ENCODE measurements around the gene OTOGL. TPM values are rescaled to one million over a fixed set of nuclear protein-coding genes. Genes with fewer than 3 reads are reported as not detected.

OTOGL gene
- total RNA-seq, 4 donors from 2014 or later: 0.72 to 1.2 (median 0.88) TPM

GRCh38 chr12:80201908-80202307 lies 102.6 kb downstream of the OTOGL start:
- H3K27ac ChIP-seq: no peak overlapping the region
- no peaks in the 10 kb centered on the region for H3K4me1 ChIP-seq
- no peaks in the 10 kb centered on the region for H3K27me3 ChIP-seq
- no peaks in the 10 kb centered on the region for H3K36me3 ChIP-seq
- no peak for DNase-seq (ENCODE audit: low spot score in 2 of 2)
- TF ChIP-seq POLR2AphosphoS5 (IDR thresholded peaks at IDR 0.05) (no peak), POLR2A (IDR thresholded peaks at IDR 0.05) (no peak), EP300 (IDR thresholded peaks at IDR 0.05) (no peak)
- TF ChIP-seq, protein P1, sequence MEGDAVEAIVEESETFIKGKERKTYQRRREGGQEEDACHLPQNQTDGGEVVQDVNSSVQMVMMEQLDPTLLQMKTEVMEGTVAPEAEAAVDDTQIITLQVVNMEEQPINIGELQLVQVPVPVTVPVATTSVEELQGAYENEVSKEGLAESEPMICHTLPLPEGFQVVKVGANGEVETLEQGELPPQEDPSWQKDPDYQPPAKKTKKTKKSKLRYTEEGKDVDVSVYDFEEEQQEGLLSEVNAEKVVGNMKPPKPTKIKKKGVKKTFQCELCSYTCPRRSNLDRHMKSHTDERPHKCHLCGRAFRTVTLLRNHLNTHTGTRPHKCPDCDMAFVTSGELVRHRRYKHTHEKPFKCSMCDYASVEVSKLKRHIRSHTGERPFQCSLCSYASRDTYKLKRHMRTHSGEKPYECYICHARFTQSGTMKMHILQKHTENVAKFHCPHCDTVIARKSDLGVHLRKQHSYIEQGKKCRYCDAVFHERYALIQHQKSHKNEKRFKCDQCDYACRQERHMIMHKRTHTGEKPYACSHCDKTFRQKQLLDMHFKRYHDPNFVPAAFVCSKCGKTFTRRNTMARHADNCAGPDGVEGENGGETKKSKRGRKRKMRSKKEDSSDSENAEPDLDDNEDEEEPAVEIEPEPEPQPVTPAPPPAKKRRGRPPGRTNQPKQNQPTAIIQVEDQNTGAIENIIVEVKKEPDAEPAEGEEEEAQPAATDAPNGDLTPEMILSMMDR (IDR thresholded peaks at IDR 0.05): no peak
- no peaks in the 10 kb centered on the region for H3K9me3 ChIP-seq
- 92% methylated on average over 2 of the region's 2 CpGs for WGBS
- no peak overlapping the region for H3K4me3 ChIP-seq

- no peaks in the 10 kb centered on the region for H3K27me3 ChIP-seq
- H3K4me1 ChIP-seq: no peaks in the 10 kb centered on the region
- DNase-seq (ENCODE audit: low spot score in 2 of 2): no peak
- no peak for TF ChIP-seq POLR2AphosphoS5 (IDR thresholded peaks at IDR 0.05)
- TF ChIP-seq, protein P1 (IDR thresholded peaks at IDR 0.05): no peak
- no peak for TF ChIP-seq EP300 (IDR thresholded peaks at IDR 0.05)
- TF ChIP-seq POLR2A (IDR thresholded peaks at IDR 0.05): no peak
- no peaks in the 10 kb centered on the region for H3K36me3 ChIP-seq
- no peak overlapping the region for H3K27ac ChIP-seq
- H3K4me3 ChIP-seq: no peak overlapping the region
- 12% methylated on average over 1 of the region's 1 CpG for WGBS
- no peaks in the 10 kb centered on the region for H3K9me3 ChIP-seq
These were observed 106.6 kb downstream of the OTOGL start for GRCh38 chr12:80205960-80206359.

DNA sequence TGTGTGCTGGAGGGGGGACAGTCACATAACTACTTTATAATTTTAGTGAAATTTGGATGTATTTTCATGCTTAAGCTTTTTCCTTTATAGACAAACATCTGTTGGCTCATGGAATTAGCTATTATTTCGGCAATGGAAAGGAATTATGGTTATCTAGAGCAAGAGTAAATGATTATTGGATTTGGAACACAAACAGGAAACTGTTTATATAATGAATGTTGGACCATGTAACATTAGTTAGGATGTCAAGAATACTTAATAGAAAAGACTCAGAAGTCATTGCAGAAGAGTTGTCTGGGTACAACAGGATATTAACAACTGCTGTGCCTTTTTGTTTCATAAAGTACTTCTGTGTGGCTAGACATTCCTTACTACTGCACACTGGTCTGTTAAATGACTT lies 108.7 kb downstream of the OTOGL start:
- DNase-seq (ENCODE audit: low spot score in 2 of 2): no peak
- no peak for TF ChIP-seq POLR2A (IDR thresholded peaks at IDR 0.05)
- TF ChIP-seq EP300 (IDR thresholded peaks at IDR 0.05): no peak
- TF ChIP-seq POLR2AphosphoS5 (IDR thresholded peaks at IDR 0.05): no peak
- TF ChIP-seq, protein P1 (IDR thresholded peaks at IDR 0.05): no peak
- H3K27ac ChIP-seq: no peak overlapping the region

GRCh38 chr12:80211671-80212070 lies 112.3 kb downstream of the OTOGL start:
- Histone ChIP-seq H3K36me3 (no peaks in the 10 kb centered on the region), H3K4me3 (no peak overlapping the region), H3K9me3 (no peaks in the 10 kb centered on the region), H3K27ac (no peak overlapping the region), H3K27me3 (no peaks in the 10 kb centered on the region), H3K4me1 (no peaks in the 10 kb centered on the region)
- TF ChIP-seq, protein P1 (IDR thresholded peaks at IDR 0.05): no peak
- no peak for TF ChIP-seq EP300 (IDR thresholded peaks at IDR 0.05)
- no peak for TF ChIP-seq POLR2AphosphoS5 (IDR thresholded peaks at IDR 0.05)
- no peak for TF ChIP-seq POLR2A (IDR thresholded peaks at IDR 0.05)
- WGBS: 56% methylated on average over 2 of the region's 2 CpGs
- no peak for DNase-seq (ENCODE audit: low spot score in 2 of 2)

More for the DNA sequence above, 108.7 kb downstream of the OTOGL start:
- 52% methylated on average over 1 of the region's 1 CpG for WGBS
- Histone ChIP-seq H3K4me1 (no peaks in the 10 kb centered on the region), H3K36me3 (no peaks in the 10 kb centered on the region), H3K27me3 (no peaks in the 10 kb centered on the region), H3K4me3 (no peak overlapping the region), H3K9me3 (no peaks in the 10 kb centered on the region)

GRCh38 chr12:80212938-80213645 lies 113.8 kb downstream of the OTOGL start:
- Histone ChIP-seq H3K27me3 (no peaks in the 10 kb centered on the region), H3K4me3 (no peak overlapping the region), H3K27ac (no peak overlapping the region), H3K36me3 (no peaks in the 10 kb centered on the region), H3K9me3 (no peaks in the 10 kb centered on the region), H3K4me1 (peaks cover 4% of the 10 kb centered on the region)
- DNase-seq (ENCODE audit: low spot score in 2 of 2): no peak
- TF ChIP-seq POLR2A (IDR thresholded peaks at IDR 0.05): no peak
- TF ChIP-seq, protein P1 (IDR thresholded peaks at IDR 0.05): no peak
- WGBS: 87% methylated on average over 4 of the region's 4 CpGs

Data from suprapubic skin (tissue), 4 donors.